Astrocyte of the spinal cord (primary cell): ENCODE measurements around the gene DYRK1A.

Experiments used
- DNase-seq: peaks from one replicate; pipeline ENCODE4 v3.0.0; 2011; ENCODE audit warnings: low read depth, low spot score
- H3K4me3 ChIP-seq: 2 replicates; pipeline ENCODE4 v1.5.1; 2011; ENCODE audit warnings: low read depth, mild to moderate bottlenecking, low read length, moderate library complexity
- CTCF ChIP-seq: IDR thresholded peaks from 2 replicates; pipeline ENCODE4 v1.5.1; 2012; ENCODE audit warnings: low read depth, mild to moderate bottlenecking, low read length, inconsistent platforms
- in situ Hi-C: cut with HindIII; loops from 2 replicates; pipeline ENCODE4 v1.10.0; 2017; ENCODE audit warnings: low sequenced_read_pairs

Gene DYRK1A

GRCh38 chr21:37337179-37337578 lies 29.4 kb upstream of the DYRK1A start:
- TF ChIP-seq CTCF, result no peak
- no peak overlapping the region for H3K4me3 ChIP-seq
- no peak for DNase-seq
- in situ Hi-C loops, result no loop called here

GRCh38 chr21:37337831-37338230 lies 28.7 kb upstream of the DYRK1A start:
- H3K4me3 ChIP-seq, result no peak overlapping the region
- no peak for DNase-seq
- in situ Hi-C loops, result no loop called here
- TF ChIP-seq CTCF, result no peak

GRCh38 chr21:37338671-37339551 lies 27.7 kb upstream of the DYRK1A start:
- TF ChIP-seq CTCF, result no peak
- peak; percentile 59 for DNase-seq
- in situ Hi-C loops, result no loop called here
- H3K4me3 ChIP-seq, result no peak overlapping the region

GRCh38 chr21:37339552-37339939 lies 27.0 kb upstream of the DYRK1A start:
- in situ Hi-C loops, result no loop called here
- H3K4me3 ChIP-seq, result no peak overlapping the region
- DNase-seq, result no peak
- TF ChIP-seq CTCF, result no peak

- H3K4me3 ChIP-seq, result no peak overlapping the region
- no peak for DNase-seq
- in situ Hi-C loops, result no loop called here
- no peak for TF ChIP-seq CTCF
Observed at GRCh38 chr21:37341254-37341960, 25.2 kb upstream of the DYRK1A start.

- no peak for TF ChIP-seq CTCF
Observed at GRCh38 chr21:37342046-37342632, 24.4 kb upstream of the DYRK1A start.

More at GRCh38 chr21:37342046-37342632, 24.4 kb upstream of the DYRK1A start:
- H3K4me3 ChIP-seq, result no peak overlapping the region
- DNase-seq, result no peak
- in situ Hi-C loops, result no loop called here
